Endometrial microvascular endothelial cells (primary cell): Measurements from ENCODE around the gene CLTCL1. TPM values are rescaled to one million over a fixed set of nuclear protein-coding genes. Genes with fewer than 3 reads are reported as not detected.

Source experiments
- total RNA-seq: library from RNA; depleted of rRNA; stranded (reverse); fragments of >200 nt; gene quantifications from one replicate; pipeline ENCODE4 v1.2.3, GENCODE V29; 2015; ENCODE audit errors: inconsistent ontology term

The CLTCL1 gene
- total RNA-seq, 1 donor from 2014 or later = 1.8 TPM

Other genes starting within 250 kb of the CLTCL1 start
- gene DGCR2, start 169.3 kb downstream of the CLTCL1 start, total RNA-seq = 40.7 TPM
- gene TSSK2, start 160.4 kb downstream of the CLTCL1 start, total RNA-seq = not detected
- gene ESS2, start 147.1 kb downstream of the CLTCL1 start, total RNA-seq = 20.4 TPM
- not detected for gene GSC2, start 141.4 kb downstream of the CLTCL1 start, total RNA-seq
- gene SLC25A1, start 113.0 kb downstream of the CLTCL1 start, total RNA-seq = 76.7 TPM
- 18.4 TPM for gene HIRA, start 140.0 kb upstream of the CLTCL1 start, total RNA-seq
- 38.3 TPM for gene MRPL40, start 140.8 kb upstream of the CLTCL1 start, total RNA-seq
- gene C22orf39, start 156.0 kb upstream of the CLTCL1 start, total RNA-seq = 46.5 TPM
- 93.5 TPM for gene UFD1, start 187.5 kb upstream of the CLTCL1 start, total RNA-seq
- gene CDC45, start 188.2 kb upstream of the CLTCL1 start, total RNA-seq = 43.1 TPM
- 621 TPM for gene CLDN5, start 232.7 kb upstream of the CLTCL1 start, total RNA-seq